Muscle of leg (tissue), 11 donors: ENCODE measurements around the gene ABCB1. TPM values are rescaled to one million over a fixed set of nuclear protein-coding genes. Genes with fewer than 3 reads are reported as not detected.
"Not testable (repeated sequence)": the region's sequence is repeated elsewhere in the genome, so short reads cannot be mapped to it uniquely, and the experiment has no call there.

Source experiments
- DNase-seq: peaks from one replicate; pipeline ENCODE4 v3.0.0; 2013
- H3K27ac ChIP-seq: one replicate; pipeline ENCODE4 v1.5.1; 2013; ENCODE audit warnings: mild to moderate bottlenecking, low read length, control low read depth
- H3K27me3 ChIP-seq: one replicate; pipeline ENCODE4 v1.6.1; 2013; ENCODE audit warnings: low read length; ENCODE audit not compliant: control insufficient read depth, insufficient read depth
- H3K36me3 ChIP-seq: one replicate; pipeline ENCODE4 v1.6.1; 2013; ENCODE audit warnings: low read length; ENCODE audit not compliant: control insufficient read depth, insufficient read depth
- H3K4me1 ChIP-seq: one replicate; pipeline ENCODE4 v1.6.1; 2013; ENCODE audit warnings: low read length; ENCODE audit not compliant: control insufficient read depth, insufficient read depth
- H3K4me3 ChIP-seq: one replicate; pipeline ENCODE4 v1.5.1; 2013; ENCODE audit warnings: low read length, control low read depth
- H3K9me3 ChIP-seq: replicated peaks from 2 replicates; pipeline ENCODE4 v1.6.1; 2013; ENCODE audit warnings: low read depth, low read length; ENCODE audit not compliant: control insufficient read depth
- WGBS: methylation state at CpG from one replicate; pipeline ENCODE4 v1.1.5; 2013; ENCODE audit warnings: missing lambda C conversion rate; ENCODE audit not compliant: insufficient coverage; 5-methylcytosine and 5-hydroxymethylcytosine counted together
- polyA plus RNA-seq, 8 donors: library from polyadenylated mRNA; unstranded; fragments of 120-200 nt; gene quantifications; one replicate each; pipeline versions ENCODE4 v1.2.1 to v1.2.3, GENCODE V29; 2013; ENCODE audit warnings: inconsistent platforms in 1 of 8, low replicate concordance in 1 of 8; ENCODE audit not compliant: insufficient read length in 8 of 8, insufficient read depth in 1 of 8
- total RNA-seq: library from RNA; stranded (reverse); fragments of 120-200 nt; gene quantifications from one replicate; pipeline ENCODE4 v1.2.4, GENCODE V29; 2013

ABCB1 gene
- total and polyA plus RNA-seq, 9 donors, result 0.16 to 0.60 (median 0.42) TPM

DNA sequence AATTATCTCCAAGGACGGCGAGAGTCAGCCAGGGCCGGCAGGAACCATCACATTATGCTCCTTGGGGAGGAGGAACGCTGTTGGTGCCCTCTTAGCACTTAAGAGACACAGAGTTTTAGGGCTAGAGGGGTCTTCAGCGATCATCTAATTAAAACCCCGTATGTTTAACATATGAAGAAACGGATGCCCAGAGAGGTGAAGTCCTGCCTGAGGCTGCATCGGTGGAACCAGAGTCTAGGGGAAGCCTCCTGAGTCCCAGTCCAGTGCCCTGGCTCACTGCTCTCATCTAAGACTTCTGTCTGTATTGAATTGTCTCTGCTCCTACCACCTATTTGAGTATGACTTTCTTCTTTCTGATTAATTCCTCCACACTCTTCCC is 124.5 kb downstream of the ABCB1 start:
- Histone ChIP-seq H3K4me1 (peaks cover 5% of the 10 kb centered on the region), H3K4me3 (no peak overlapping the region), H3K27me3 (peaks cover 12% of the 10 kb centered on the region), H3K36me3 (no peaks in the 10 kb centered on the region), H3K27ac (no peak overlapping the region), H3K9me3 (no peaks in the 10 kb centered on the region)
- WGBS, result 33% methylated on average over 8 of the region's 8 CpGs
- DNase-seq, result no peak

DNA sequence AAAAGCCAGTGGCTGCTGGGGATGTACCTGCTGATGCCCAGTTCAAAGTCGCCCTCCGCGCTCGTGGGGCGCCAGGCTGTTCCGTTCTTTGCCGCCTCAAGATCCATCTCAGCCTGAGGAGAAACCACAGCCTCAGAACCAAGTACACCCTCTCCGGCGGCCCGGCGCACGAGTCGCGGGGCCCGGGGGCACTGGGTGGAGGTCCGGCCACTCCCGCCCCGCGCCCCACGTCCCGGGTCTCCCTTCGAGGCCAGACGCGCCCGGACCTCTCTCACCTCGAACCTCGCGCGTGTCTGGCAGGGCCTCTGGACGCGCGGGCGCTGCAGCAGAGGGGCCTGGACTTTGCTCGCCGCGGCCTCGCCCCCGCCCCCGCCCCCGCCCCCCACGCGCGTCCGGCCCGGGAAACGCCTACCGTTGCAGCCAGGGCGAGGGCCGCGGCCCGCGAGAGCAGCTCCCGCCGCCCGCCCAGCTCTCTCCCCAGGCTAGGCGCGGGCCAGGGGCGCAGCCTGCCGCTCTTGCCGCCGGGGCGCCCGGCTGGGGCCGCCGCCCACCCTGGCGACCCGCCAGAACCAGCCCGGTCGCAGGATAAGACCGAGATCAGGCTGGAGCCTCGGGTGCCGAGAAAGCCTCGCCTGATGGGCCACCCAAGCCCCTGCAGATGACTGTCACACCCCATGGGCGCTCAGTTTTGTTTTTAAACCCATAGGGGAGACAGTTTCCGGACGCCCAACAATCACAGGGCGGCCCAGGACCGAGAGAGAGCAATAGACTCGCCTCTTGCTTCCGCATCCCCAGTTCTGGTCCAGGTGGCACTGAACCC is 125.1 kb downstream of the ABCB1 start, which contains the start of gene ABCB4:
Gene ABCB4, minus strand, starts transcription at position 322 of the 820 bp plus-strand sequence. Its CDS starts 215 bp downstream, at position 107.
- no peaks in the 10 kb centered on the region for H3K9me3 ChIP-seq
- H3K36me3 ChIP-seq, result no peaks in the 10 kb centered on the region
- H3K4me3 ChIP-seq, result peak within 1 kb of the TSS; percentile 31
- WGBS, result 2% methylated on average over 77 of the region's 80 CpGs
- peak; percentile 22 for DNase-seq
- peaks cover 5% of the 10 kb centered on the region for H3K4me1 ChIP-seq
- H3K27me3 ChIP-seq, result peaks cover 12% of the 10 kb centered on the region
- no peak within 1 kb of the TSS for H3K27ac ChIP-seq

DNA sequence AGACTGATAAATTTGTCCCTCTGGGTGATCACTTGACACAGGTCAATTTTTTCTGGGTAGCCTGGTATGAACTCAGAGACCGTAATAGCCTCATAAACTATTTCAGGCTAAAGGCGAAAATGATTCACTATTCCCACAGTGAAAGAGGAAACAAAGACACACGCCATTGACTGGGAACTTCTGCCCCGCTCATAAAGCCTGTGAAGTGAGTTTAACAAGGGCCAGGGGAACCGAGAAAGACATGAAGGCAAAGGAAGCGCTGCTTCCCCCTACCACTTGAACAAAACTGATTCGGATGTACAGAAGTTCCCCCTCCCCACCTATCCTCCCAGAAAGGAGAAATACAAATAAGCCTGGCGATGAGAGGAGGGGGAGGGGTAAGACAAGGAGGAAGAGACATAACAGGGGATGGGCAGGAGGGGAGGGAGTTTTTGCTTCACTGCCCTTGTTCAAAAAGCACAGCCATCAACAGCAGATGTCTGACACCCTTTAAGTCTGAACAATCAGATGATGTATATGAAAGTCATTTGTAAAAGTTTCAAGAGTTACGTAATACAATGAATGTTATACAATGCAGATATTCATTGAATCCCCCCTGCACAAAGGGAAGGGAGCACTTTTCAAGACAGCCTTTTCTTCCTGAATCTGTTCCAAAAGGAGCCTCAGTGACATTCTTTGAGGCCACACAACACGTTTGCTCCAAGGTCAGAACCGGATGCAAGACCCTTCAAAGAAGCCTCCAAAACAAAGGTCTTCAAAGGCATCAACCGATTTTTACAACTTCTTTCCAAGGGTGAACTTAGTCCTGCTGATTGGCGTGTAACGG is 125.9 kb downstream of the ABCB1 start:
- Histone ChIP-seq H3K27me3 (peaks cover 12% of the 10 kb centered on the region), H3K27ac (no peak overlapping the region), H3K9me3 (no peaks in the 10 kb centered on the region), H3K36me3 (no peaks in the 10 kb centered on the region), H3K4me1 (peaks cover 5% of the 10 kb centered on the region), H3K4me3 (peak overlapping the region; percentile 31)
- DNase-seq, result peak; percentile 64
- 5% methylated on average over 5 of the region's 14 CpGs for WGBS

DNA sequence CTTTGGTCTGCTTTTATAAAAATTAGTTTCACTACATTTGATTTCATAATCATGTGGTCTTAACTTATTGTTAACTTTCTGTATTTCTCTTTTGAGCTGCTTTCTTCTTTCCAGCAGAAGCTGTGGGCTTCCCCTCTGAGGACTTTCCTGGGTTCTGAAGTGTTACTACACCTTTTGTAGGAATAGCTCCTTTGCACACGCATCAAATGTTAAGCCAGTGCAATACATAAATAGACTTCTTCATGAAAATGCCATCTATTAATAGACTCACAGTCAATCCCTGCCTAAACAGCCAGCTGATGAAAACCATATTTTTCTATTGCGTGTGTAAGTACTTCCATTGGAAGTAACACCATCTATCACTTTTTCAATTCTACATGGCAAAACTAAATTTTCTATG is 126.7 kb downstream of the ABCB1 start:
- no peaks in the 10 kb centered on the region for H3K9me3 ChIP-seq
- peak; percentile 19 for DNase-seq
- H3K27ac ChIP-seq, result no peak overlapping the region
- H3K4me1 ChIP-seq, result peaks cover 5% of the 10 kb centered on the region
- 20% methylated on average over 1 of the region's 2 CpGs for WGBS
- peaks cover 12% of the 10 kb centered on the region for H3K27me3 ChIP-seq
- no peaks in the 10 kb centered on the region for H3K36me3 ChIP-seq
- no peak overlapping the region for H3K4me3 ChIP-seq

DNA sequence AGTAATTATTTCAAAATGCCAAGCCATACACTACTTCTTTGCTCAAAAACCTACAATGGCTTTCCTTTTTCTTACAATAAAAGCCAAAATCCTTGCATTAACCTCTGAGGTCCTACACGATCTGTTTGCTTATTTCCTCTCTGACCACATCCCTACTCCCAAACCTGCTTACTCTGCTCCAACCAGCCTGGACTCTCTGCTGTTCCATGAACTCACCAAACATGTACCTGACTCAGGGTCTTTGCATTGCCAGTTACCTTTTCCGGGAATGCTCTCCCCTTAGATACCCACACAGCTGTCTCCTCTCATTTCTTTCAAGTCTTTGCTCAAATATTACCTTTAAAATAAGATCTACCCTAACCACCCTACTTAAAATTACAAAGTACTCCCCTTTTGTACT is 127.5 kb downstream of the ABCB1 start:
- WGBS, result 74% methylated on average over 2 of the region's 2 CpGs
- Histone ChIP-seq H3K36me3 (no peaks in the 10 kb centered on the region), H3K9me3 (no peaks in the 10 kb centered on the region), H3K27ac (no peak overlapping the region), H3K4me1 (peaks cover 5% of the 10 kb centered on the region), H3K4me3 (no peak overlapping the region), H3K27me3 (peaks cover 12% of the 10 kb centered on the region)
- no peak for DNase-seq

DNA sequence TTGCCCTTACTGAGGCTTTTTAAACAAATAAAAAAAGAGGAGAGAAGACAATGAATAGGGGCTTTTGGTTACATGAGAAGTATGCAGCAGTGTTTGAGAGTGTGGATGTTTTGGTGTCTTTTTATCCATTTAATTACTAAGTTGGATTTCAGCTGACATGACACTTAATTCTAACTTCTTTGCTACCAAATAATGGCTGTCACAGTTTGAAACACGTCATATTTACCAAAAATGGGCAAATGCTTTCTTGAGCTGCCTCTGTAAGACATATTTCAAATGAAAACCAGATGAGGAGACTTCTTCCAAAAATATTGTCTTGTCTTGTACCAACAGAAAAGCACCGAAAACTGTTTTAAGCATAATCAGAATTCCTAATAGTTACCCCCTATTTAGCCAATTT is 129.2 kb downstream of the ABCB1 start:
- no peaks in the 10 kb centered on the region for H3K9me3 ChIP-seq
- no peak overlapping the region for H3K27ac ChIP-seq
- peaks cover 12% of the 10 kb centered on the region for H3K27me3 ChIP-seq
- H3K4me1 ChIP-seq, result peaks cover 5% of the 10 kb centered on the region
- no peaks in the 10 kb centered on the region for H3K36me3 ChIP-seq
- 20% methylated on average over 1 of the region's 2 CpGs for WGBS
- no peak overlapping the region for H3K4me3 ChIP-seq
- DNase-seq, result no peak

DNA sequence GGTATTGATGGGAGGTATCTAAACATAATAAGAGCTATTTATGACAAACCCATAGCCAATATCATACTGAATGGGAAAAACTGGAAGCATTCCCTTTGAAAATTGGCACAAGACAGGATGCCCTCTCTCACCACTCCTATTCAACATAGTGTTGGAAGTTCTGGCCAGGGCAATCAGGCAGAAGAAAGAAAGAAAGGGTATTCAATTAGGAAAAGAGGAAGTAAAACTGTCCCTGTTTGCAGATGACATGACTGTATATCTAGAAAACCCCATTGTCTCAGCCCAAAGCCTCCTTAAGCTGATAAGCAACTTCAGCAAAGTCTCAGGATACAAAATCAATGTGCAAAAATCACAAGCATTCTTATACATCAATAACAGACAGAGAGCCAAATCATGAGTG is 131.5 kb downstream of the ABCB1 start:
- not testable (repeated sequence) for H3K4me1 ChIP-seq, H3K4me3 ChIP-seq, H3K9me3 ChIP-seq, H3K36me3 ChIP-seq, H3K27me3 ChIP-seq, H3K27ac ChIP-seq, DNase-seq

DNA sequence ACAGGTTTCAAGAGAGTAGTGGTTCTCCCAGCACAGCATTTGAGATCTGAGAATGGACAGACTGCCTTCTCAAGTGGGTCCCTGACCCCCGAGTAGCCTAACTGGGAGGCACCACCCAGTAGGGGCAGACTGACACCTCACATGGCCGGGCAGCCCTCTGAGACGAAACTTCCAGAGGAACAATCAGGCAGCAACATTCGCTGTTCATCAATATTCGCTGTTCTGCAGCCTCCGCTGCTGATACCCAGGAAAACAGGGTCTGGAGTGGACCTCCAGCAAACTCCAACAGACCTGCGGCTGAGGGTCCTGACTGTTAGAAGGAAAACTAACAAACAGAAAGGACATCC is 135.2 kb downstream of the ABCB1 start:
- not testable (repeated sequence) for H3K4me3 ChIP-seq, H3K9me3 ChIP-seq, H3K27ac ChIP-seq, H3K36me3 ChIP-seq, H3K4me1 ChIP-seq, DNase-seq, H3K27me3 ChIP-seq
- WGBS, result 89% methylated on average over 4 of the region's 7 CpGs

DNA sequence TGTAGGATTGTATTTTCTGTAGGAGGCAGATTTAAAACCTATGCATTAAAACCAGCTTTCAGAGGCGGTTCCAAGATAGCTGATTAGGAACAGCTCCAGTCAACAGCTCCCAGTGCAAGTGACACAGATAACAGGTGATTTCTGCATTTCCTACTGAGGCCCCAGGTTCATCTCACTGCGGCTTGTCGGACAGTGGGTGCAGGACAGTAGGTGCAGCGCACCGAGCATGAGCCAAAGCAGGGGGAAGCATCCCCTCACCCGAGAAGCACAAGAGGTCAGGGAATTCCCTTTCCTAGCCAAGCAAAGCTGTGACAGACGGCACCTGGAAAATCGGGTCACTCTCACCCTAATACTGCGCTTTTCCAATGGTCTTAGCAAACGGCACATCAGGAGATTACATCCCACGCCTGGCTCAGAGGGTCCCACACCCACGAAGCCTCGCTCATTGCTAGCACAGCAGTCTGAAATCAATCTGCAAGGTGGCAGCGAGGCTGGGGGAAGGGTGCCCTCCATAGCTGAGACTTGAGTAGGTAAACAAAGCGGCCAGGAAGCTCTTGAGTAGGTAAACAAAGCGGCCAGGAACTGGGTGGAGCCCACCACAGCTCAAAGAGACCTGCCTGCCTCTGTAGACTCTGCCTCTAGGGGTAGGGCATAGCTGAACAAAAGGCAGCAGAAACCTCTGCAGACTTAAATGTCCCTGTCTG is 135.7 kb downstream of the ABCB1 start:
- not testable (repeated sequence) for DNase-seq, H3K4me3 ChIP-seq, H3K27me3 ChIP-seq, H3K27ac ChIP-seq, H3K36me3 ChIP-seq, H3K4me1 ChIP-seq, H3K9me3 ChIP-seq
- WGBS, result 71% methylated on average over 16 of the region's 16 CpGs

DNA sequence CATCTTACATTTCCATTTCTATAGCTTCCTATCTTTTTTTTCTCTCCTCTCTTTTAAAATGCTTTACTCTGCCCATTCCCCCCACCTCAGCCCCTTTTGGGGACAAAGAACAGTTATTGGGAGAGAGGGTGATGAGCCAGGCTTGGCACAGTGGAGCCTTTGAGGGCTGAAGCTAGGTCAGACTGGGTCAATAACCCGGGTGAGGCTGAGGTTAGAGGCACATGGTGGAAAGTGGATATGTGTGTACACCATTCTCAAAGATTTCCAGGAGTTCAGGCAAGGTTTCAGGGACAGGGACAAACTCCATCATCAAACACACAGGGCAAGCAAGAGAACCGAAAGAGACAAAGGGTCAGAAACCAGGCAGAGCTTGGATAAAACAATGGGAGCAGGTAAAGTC is 136.7 kb downstream of the ABCB1 start:
- H3K4me1 ChIP-seq, result no peaks in the 10 kb centered on the region
- no peak overlapping the region for H3K27ac ChIP-seq
- 67% methylated on average over 1 of the region's 2 CpGs for WGBS
- no peaks in the 10 kb centered on the region for H3K27me3 ChIP-seq
- DNase-seq, result no peak
- no peaks in the 10 kb centered on the region for H3K36me3 ChIP-seq
- no peak overlapping the region for H3K4me3 ChIP-seq
- no peaks in the 10 kb centered on the region for H3K9me3 ChIP-seq
